ENCODE data around the gene PRPF40B.

Gene PRPF40B

GRCh38 chr12:49623142-49623904 is at the start of gene PRPF40B:
TSS of gene PRPF40B (plus strand) at chr12:49623561. CDS start at chr12:49623591, 30 bp downstream.
- Histone ChIP-seq H3K27ac (ENCODE audit: low read depth, low read length) (peak within 1 kb of the TSS; percentile 28), H3K27me3 (ENCODE audit: control insufficient read depth in 1 of 2, insufficient read depth in 2 of 2, low read length in 2 of 2) (no peaks in the 10 kb centered on the region), H3K36me3 (ENCODE audit: control insufficient read depth in 1 of 2, insufficient read depth in 2 of 2, low read length in 2 of 2) (no peaks in the 10 kb centered on the region), H3K4me1 (ENCODE audit: control insufficient read depth in 1 of 2, insufficient read depth in 2 of 2, low read length in 2 of 2) (peaks cover 12 to 17% of the 10 kb centered on the region in 2 donors), H3K9ac (ENCODE audit: low read depth in 1 of 2, low read length in 2 of 2) (peak within 1 kb of the TSS; percentile 65 to 71), H3K9me3 (ENCODE audit: control insufficient read depth in 1 of 2, low read length in 2 of 2) (no peaks in the 10 kb centered on the region), H3K4me3 (ENCODE audit: low read depth in 1 of 2, low read length in 2 of 2) (peak within 1 kb of the TSS; percentile 75 to 81)

- Histone ChIP-seq H3K9ac (ENCODE audit: low read depth in 1 of 2, low read length in 2 of 2) (no peak overlapping the region), H3K9me3 (ENCODE audit: control insufficient read depth in 1 of 2, low read length in 2 of 2) (no peaks in the 10 kb centered on the region), H3K27me3 (ENCODE audit: control insufficient read depth in 1 of 2, insufficient read depth in 2 of 2, low read length in 2 of 2) (no peaks in the 10 kb centered on the region), H3K27ac (ENCODE audit: low read depth, low read length) (no peak overlapping the region), H3K4me1 (ENCODE audit: control insufficient read depth in 1 of 2, insufficient read depth in 2 of 2, low read length in 2 of 2) (peaks cover 0 to 2% of the 10 kb centered on the region in 2 donors), H3K36me3 (ENCODE audit: control insufficient read depth in 1 of 2, insufficient read depth in 2 of 2, low read length in 2 of 2) (peaks cover 0 to 6% of the 10 kb centered on the region in 2 donors), H3K4me3 (ENCODE audit: low read depth in 1 of 2, low read length in 2 of 2) (no peak overlapping the region)
Observed at GRCh38 chr12:49577589-49578315, 45.6 kb upstream of the PRPF40B start.

- Histone ChIP-seq H3K27ac (ENCODE audit: low read depth, low read length) (no peak overlapping the region), H3K4me1 (ENCODE audit: control insufficient read depth in 1 of 2, insufficient read depth in 2 of 2, low read length in 2 of 2) (peaks cover 0 to 2% of the 10 kb centered on the region in 2 donors), H3K4me3 (ENCODE audit: low read depth in 1 of 2, low read length in 2 of 2) (no peak overlapping the region), H3K9ac (ENCODE audit: low read depth in 1 of 2, low read length in 2 of 2) (no peak overlapping the region), H3K27me3 (ENCODE audit: control insufficient read depth in 1 of 2, insufficient read depth in 2 of 2, low read length in 2 of 2) (no peaks in the 10 kb centered on the region), H3K36me3 (ENCODE audit: control insufficient read depth in 1 of 2, insufficient read depth in 2 of 2, low read length in 2 of 2) (peaks cover 0 to 7% of the 10 kb centered on the region in 2 donors), H3K9me3 (ENCODE audit: control insufficient read depth in 1 of 2, low read length in 2 of 2) (no peaks in the 10 kb centered on the region)
Observed at GRCh38 chr12:49578471-49579112, 44.8 kb upstream of the PRPF40B start.

GRCh38 chr12:49580572-49581535 is 42.5 kb upstream of the PRPF40B start:
- Histone ChIP-seq H3K9me3 (ENCODE audit: control insufficient read depth in 1 of 2, low read length in 2 of 2) (no peaks in the 10 kb centered on the region), H3K36me3 (ENCODE audit: control insufficient read depth in 1 of 2, insufficient read depth in 2 of 2, low read length in 2 of 2) (peaks cover 0 to 10% of the 10 kb centered on the region in 2 donors), H3K9ac (ENCODE audit: low read depth in 1 of 2, low read length in 2 of 2) (no peak overlapping the region), H3K4me3 (ENCODE audit: low read depth in 1 of 2, low read length in 2 of 2) (no peak overlapping the region), H3K27ac (ENCODE audit: low read depth, low read length) (no peak overlapping the region), H3K4me1 (ENCODE audit: control insufficient read depth in 1 of 2, insufficient read depth in 2 of 2, low read length in 2 of 2) (peaks cover 0 to 5% of the 10 kb centered on the region in 2 donors), H3K27me3 (ENCODE audit: control insufficient read depth in 1 of 2, insufficient read depth in 2 of 2, low read length in 2 of 2) (no peaks in the 10 kb centered on the region)

- Histone ChIP-seq H3K36me3 (ENCODE audit: control insufficient read depth in 1 of 2, insufficient read depth in 2 of 2, low read length in 2 of 2) (peaks cover 0 to 10% of the 10 kb centered on the region in 2 donors), H3K27ac (ENCODE audit: low read depth, low read length) (no peak overlapping the region), H3K9me3 (ENCODE audit: control insufficient read depth in 1 of 2, low read length in 2 of 2) (no peaks in the 10 kb centered on the region), H3K27me3 (ENCODE audit: control insufficient read depth in 1 of 2, insufficient read depth in 2 of 2, low read length in 2 of 2) (no peaks in the 10 kb centered on the region), H3K4me1 (ENCODE audit: control insufficient read depth in 1 of 2, insufficient read depth in 2 of 2, low read length in 2 of 2) (peaks cover 0 to 5% of the 10 kb centered on the region in 2 donors), H3K9ac (ENCODE audit: low read depth in 1 of 2, low read length in 2 of 2) (no peak overlapping the region), H3K4me3 (ENCODE audit: low read depth in 1 of 2, low read length in 2 of 2) (no peak overlapping the region)
Observed at GRCh38 chr12:49582201-49582600, 41.2 kb upstream of the PRPF40B start.

GRCh38 chr12:49582850-49583249 is 40.5 kb upstream of the PRPF40B start:
- no peaks in the 10 kb centered on the region for H3K27me3 ChIP-seq (ENCODE audit: control insufficient read depth in 1 of 2, insufficient read depth in 2 of 2, low read length in 2 of 2)
- H3K9ac ChIP-seq (ENCODE audit: low read depth in 1 of 2, low read length in 2 of 2): no peak overlapping the region
- peaks cover 0 to 5% of the 10 kb centered on the region in 2 donors for H3K4me1 ChIP-seq (ENCODE audit: control insufficient read depth in 1 of 2, insufficient read depth in 2 of 2, low read length in 2 of 2)
- H3K9me3 ChIP-seq (ENCODE audit: control insufficient read depth in 1 of 2, low read length in 2 of 2): no peaks in the 10 kb centered on the region
- H3K27ac ChIP-seq (ENCODE audit: low read depth, low read length): no peak overlapping the region
- no peak overlapping the region for H3K4me3 ChIP-seq (ENCODE audit: low read depth in 1 of 2, low read length in 2 of 2)
- H3K36me3 ChIP-seq (ENCODE audit: control insufficient read depth in 1 of 2, insufficient read depth in 2 of 2, low read length in 2 of 2): peaks cover 0 to 10% of the 10 kb centered on the region in 2 donors

GRCh38 chr12:49583366-49584094 is 39.8 kb upstream of the PRPF40B start:
- peaks cover 0 to 10% of the 10 kb centered on the region in 2 donors for H3K36me3 ChIP-seq (ENCODE audit: control insufficient read depth in 1 of 2, insufficient read depth in 2 of 2, low read length in 2 of 2)
- no peak overlapping the region for H3K9ac ChIP-seq (ENCODE audit: low read depth in 1 of 2, low read length in 2 of 2)
- H3K27me3 ChIP-seq (ENCODE audit: control insufficient read depth in 1 of 2, insufficient read depth in 2 of 2, low read length in 2 of 2): no peaks in the 10 kb centered on the region
- H3K4me3 ChIP-seq (ENCODE audit: low read depth in 1 of 2, low read length in 2 of 2): no peak overlapping the region
- H3K4me1 ChIP-seq (ENCODE audit: control insufficient read depth in 1 of 2, insufficient read depth in 2 of 2, low read length in 2 of 2): peaks cover 0 to 5% of the 10 kb centered on the region in 2 donors
- no peak overlapping the region for H3K27ac ChIP-seq (ENCODE audit: low read depth, low read length)
- no peaks in the 10 kb centered on the region for H3K9me3 ChIP-seq (ENCODE audit: control insufficient read depth in 1 of 2, low read length in 2 of 2)

GRCh38 chr12:49584591-49584990 is 38.8 kb upstream of the PRPF40B start:
- Histone ChIP-seq H3K4me1 (ENCODE audit: control insufficient read depth in 1 of 2, insufficient read depth in 2 of 2, low read length in 2 of 2) (peaks cover 0 to 5% of the 10 kb centered on the region in 2 donors), H3K36me3 (ENCODE audit: control insufficient read depth in 1 of 2, insufficient read depth in 2 of 2, low read length in 2 of 2) (peaks cover 0 to 10% of the 10 kb centered on the region in 2 donors), H3K27me3 (ENCODE audit: control insufficient read depth in 1 of 2, insufficient read depth in 2 of 2, low read length in 2 of 2) (no peaks in the 10 kb centered on the region), H3K27ac (ENCODE audit: low read depth, low read length) (no peak overlapping the region), H3K9ac (ENCODE audit: low read depth in 1 of 2, low read length in 2 of 2) (no peak overlapping the region), H3K4me3 (ENCODE audit: low read depth in 1 of 2, low read length in 2 of 2) (no peak overlapping the region), H3K9me3 (ENCODE audit: control insufficient read depth in 1 of 2, low read length in 2 of 2) (no peaks in the 10 kb centered on the region)

Measured in duodenal mucosa (tissue), 2 donors.